GM12872 (cell line): ENCODE data around the gene EIF5AL1.

Experiments
- CTCF ChIP-seq: IDR thresholded peaks from 3 replicates; pipeline ENCODE4 v1.5.1; 2011; ENCODE audit warnings: low read depth, mild to moderate bottlenecking, low read length, moderate library complexity; ENCODE audit not compliant: insufficient read depth

The EIF5AL1 gene

GRCh38 chr10:79542626-79543025, 30.3 kb downstream of the EIF5AL1 start:
- TF ChIP-seq CTCF: no peak

DNA sequence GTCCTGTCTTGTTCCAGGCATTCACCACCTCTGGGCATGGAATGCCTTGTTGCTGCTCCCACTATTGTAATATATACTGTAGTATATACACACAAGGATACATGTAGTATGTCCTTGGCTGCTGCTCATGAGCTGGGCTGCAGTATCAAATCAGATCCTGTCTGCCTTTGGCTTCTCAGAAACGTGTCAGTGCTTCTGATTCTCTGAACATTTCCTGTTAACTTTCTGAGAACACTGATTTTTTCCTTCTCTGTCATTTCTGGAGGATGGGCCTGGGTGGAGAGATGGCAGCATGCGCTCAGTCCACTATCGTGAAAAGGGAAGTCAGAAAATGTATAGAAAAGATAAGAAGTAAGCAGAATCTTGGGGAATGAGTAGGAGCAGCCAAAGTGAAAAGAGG, 35.6 kb downstream of the EIF5AL1 start:
- no peak for TF ChIP-seq CTCF

DNA sequence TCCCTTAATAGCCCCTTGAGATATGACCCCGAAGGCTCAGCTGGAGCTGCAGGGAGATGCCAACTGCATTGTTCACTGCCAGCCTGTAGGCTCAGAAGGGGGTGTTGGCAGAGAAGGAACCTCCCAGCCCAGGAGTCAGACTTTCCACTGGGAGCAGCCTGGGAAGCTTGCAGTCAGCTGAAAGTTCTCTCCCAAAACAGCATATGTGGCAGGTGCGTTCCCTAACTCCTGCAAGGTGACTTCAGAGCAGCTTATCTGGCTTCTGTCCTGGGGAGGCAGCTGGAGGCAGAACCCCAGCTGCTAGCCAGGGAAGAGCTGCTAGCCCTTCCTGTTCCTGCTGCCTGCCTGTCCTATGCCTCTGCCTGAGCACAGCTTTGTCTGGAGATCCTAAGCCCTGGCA, 39.8 kb downstream of the EIF5AL1 start:
- TF ChIP-seq CTCF: no peak

DNA sequence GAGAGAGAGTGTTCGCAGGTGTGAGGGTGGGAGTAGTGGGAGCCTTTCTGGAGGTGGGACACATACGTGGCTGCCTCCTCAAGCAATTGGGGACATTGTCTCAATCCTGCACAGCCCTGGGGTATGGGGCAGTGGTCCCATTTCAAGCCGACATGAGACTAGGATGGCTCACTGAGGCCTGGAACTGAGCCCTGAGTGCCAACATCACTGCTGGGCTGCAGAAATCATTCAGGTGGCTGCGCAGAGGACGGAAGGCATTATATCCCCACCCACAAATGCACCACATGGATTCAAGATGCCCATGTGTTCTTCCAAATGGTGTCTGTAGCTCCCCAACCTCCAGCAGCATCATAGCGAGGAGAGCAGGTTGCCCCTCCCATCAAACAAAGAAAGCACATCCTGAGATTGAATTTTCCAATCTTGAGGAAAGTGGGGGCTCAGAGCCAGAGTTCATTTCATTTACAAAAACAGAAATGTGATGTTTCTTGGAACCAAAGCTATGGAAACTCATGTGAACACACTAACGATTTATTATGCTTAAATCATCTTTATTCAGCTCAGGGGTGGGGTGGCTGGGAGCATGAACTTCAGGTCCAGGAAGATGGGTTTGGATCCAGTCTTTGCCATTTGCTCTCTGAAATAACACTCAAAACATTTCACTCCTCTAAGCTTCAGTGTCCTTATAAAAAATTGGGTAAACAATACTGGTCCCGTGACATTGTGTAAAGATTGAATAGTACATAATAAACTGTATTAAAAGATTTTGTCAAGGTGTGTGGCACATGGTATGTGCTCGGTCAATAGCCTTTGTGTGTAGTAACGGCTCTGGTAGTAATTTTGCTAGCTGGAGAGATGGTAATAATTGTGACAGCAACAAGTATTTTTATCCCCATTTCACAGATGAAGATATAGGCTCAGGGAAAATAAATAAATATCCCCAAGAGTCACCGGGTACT, 43.3 kb downstream of the EIF5AL1 start:
- no peak for TF ChIP-seq CTCF

- TF ChIP-seq CTCF: no peak
Observed at GRCh38 chr10:79559726-79560125, 47.4 kb downstream of the EIF5AL1 start.

DNA sequence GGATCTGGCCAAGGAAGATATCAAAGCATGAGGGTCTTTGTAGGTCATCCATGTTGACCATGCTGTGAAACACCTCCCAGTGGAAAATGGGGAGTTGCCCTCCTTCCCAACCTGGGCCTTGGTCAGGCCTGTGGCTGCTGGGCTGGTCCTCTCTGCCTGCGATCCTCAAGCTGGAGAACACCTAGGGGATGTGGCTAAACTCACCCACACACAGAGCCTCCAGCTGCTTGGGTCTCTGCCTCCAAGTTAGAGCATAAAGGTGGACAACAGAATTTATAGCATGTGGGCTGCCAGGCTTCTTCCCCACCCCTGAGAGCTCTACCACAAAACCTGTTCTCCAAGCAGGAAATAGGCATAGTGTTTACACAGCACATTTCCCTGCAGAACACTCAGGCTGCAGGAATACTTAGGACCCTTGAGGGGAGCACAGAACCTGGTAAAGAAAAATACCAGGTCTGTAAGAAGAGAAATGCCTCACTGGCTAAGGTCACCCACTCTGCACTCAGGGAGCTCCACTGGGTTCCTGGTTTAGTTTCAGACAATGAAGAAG, 47.9 kb downstream of the EIF5AL1 start, which contains the start of gene SFTPA2:
TSS of gene SFTPA2 (minus strand) at position 248 of the 550 bp plus-strand sequence. CDS start 924 bp downstream, outside the sequence.
- no peak for TF ChIP-seq CTCF

DNA sequence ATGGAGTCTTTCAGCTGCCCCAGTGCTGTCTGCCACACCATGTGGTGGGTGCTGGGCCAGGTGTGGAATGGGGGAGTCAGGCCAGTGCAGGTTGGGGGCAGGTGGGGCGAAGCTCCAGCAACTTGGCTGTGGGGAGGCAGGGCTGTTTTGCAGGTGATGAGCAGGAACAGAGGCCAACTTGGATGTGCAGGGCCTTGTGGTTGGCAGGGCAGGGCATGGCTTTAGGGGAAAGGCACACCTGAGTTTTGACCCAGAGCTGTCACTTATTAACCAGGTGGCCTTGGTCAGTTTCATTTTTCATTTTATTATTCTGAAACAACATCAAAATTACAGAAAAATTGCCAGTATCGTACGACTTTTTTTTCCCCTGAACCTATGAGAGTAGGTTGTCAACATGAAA, 48.9 kb downstream of the EIF5AL1 start:
- TF ChIP-seq CTCF: no peak
